Retinal pigment epithelial cell (primary cell): Measurements from ENCODE around the gene PDE1C.

Experiments
- DNase-seq: peaks from one replicate; pipeline ENCODE4 v3.0.0-alpha.2; 2010; ENCODE audit warnings: low read depth
- H3K4me3 ChIP-seq: 2 replicates; pipeline ENCODE4 v1.5.1; 2011; ENCODE audit warnings: mild to moderate bottlenecking, low read length, control low read depth, moderate library complexity
- CTCF ChIP-seq: conservative IDR thresholded peaks from 2 replicates; pipeline ENCODE4 v1.5.1; 2011; ENCODE audit warnings: low read depth, low read length, control low read depth, inconsistent platforms

The PDE1C gene

GRCh38 chr7:31979690-31980330 is 90.4 kb downstream of the PDE1C start:
- no peak for TF ChIP-seq CTCF
- DNase-seq, result peak; percentile 13
- H3K4me3 ChIP-seq, result no peak overlapping the region

- TF ChIP-seq CTCF, result no peak
Observed at GRCh38 chr7:31975546-31975945, 94.7 kb downstream of the PDE1C start.

GRCh38 chr7:31974351-31974750 is 95.9 kb downstream of the PDE1C start:
- no peak for DNase-seq
- no peak for TF ChIP-seq CTCF
- no peak overlapping the region for H3K4me3 ChIP-seq

More at GRCh38 chr7:31975546-31975945, 94.7 kb downstream of the PDE1C start:
- no peak overlapping the region for H3K4me3 ChIP-seq
- DNase-seq, result no peak

- no peak overlapping the region for H3K4me3 ChIP-seq
- TF ChIP-seq CTCF, result no peak
- DNase-seq, result no peak
Observed at GRCh38 chr7:31971049-31971667, 99.0 kb downstream of the PDE1C start.

GRCh38 chr7:31970501-31970900 is 99.7 kb downstream of the PDE1C start:
- no peak overlapping the region for H3K4me3 ChIP-seq
- no peak for TF ChIP-seq CTCF
- DNase-seq, result no peak

GRCh38 chr7:31963569-31964175 is 106.5 kb downstream of the PDE1C start:
- no peak for DNase-seq
- H3K4me3 ChIP-seq, result no peak overlapping the region
- no peak for TF ChIP-seq CTCF

- no peak for TF ChIP-seq CTCF
- no peak for DNase-seq
- H3K4me3 ChIP-seq, result no peak overlapping the region
Observed at GRCh38 chr7:31962246-31962645, 108.0 kb downstream of the PDE1C start.
